Muscle of arm (tissue), 12 donors: Measurements from ENCODE around the gene RAB44. TPM values are rescaled to one million over a fixed set of nuclear protein-coding genes. Genes with fewer than 3 reads are reported as not detected.

Experiments used
- DNase-seq: peaks from one replicate; pipeline ENCODE4 v3.0.0-alpha.2; 2013
- polyA plus RNA-seq, 12 donors: library from polyadenylated mRNA; unstranded; fragments of 120-200 nt; gene quantifications; one replicate each; pipeline ENCODE4 v1.2.1, GENCODE V29; 2013; ENCODE audit not compliant: insufficient read length in 12 of 12

The RAB44 gene
- polyA plus RNA-seq, 12 donors = 0.04 to 0.50 (median 0.10) TPM; not detected in 4

DNA sequence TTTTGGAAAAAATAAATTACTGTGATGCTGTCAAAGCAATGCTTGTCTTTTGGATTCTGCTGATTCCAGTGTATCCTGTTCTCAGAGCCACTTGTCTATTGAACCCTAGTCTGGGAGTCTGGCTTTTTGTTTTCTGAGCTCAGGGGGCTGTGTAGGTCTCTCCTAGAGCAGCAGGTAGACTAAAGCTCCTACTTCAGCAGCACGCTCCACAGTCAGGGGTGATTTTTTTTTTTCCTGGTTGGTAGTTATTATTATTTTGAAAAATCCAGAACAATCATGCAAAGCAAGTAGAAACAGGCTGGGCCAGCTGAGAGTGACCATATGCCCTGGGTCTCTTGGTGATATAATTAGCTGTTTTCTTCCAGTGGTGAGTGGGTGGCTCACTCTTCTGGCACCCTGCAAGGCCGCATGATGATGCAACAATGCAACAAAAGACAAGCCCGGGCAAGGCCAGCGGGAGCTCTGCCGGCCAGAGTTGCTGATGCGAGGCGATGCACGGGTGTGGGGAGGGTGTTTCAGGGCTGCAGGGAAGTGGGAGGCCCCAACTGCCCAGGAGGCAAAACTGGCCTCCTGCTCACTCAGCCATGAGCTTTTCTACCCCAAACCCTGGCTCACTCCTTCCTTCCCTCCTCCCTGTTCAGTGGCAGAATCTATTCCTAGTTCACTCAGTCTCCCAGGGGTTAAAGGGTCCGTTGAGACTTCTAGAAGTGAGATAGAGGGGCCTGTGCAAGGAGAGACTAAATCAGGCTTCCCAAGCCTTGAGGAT lies 30.6 kb upstream of the RAB44 start:
- no peak for DNase-seq

DNA sequence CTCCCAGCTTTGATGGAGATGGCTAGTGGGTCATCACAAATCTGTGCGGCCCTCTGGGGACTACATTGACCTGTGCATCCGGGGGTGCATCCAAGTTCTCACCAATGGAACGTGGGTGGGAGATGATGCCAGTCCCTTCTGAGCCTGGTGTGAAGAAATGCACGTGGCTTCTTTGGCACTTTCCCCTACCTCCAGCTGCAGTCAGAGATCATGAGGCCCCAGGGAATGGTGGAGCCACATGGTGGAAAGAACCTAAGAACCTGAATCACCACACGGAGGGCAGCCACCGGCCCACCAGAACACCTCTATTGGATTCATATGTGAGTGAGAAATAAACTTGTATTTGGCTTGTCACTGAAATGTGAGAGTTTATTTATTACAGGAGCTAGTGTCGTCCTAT lies 29.0 kb upstream of the RAB44 start:
- no peak for DNase-seq

DNA sequence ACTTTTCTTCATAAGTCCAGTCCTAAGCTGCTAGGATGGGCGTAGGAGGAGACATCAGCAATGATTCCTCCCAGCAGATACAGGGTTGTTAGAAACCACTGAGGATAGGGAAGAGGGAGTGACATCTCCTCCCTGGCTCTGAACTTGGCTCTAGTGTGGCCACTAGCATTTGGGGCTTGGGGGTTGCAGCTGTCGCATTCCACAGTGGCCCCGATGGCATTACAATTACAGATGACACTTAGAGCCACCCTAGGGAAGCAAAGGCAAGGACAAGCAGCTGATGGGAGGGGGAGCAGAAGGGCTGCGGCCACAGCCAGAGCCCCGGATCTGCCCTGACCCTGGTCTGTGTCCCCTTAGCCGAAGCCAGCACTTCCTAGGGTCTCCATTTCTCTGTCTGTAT lies 28.6 kb upstream of the RAB44 start:
- no peak for DNase-seq

DNA sequence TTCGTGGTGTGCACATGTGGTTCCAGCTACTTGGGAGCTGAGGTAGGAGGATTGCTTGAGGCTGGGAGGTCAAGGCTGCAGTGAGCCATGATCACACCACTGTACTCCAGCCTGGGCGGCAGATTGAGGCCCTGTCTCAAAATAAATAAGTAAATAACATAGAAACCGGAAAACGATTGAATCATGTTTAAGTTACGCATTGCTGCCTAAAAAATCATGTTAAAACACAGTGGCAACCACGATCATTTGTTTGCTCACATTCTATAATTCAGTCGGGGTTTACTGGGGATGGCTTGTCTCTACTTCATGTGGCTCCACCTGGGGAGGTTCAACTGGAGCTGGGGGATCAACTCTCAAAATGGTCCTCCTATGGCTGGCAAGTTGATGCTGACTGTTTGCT lies 27.4 kb upstream of the RAB44 start:
- no peak for DNase-seq

DNA sequence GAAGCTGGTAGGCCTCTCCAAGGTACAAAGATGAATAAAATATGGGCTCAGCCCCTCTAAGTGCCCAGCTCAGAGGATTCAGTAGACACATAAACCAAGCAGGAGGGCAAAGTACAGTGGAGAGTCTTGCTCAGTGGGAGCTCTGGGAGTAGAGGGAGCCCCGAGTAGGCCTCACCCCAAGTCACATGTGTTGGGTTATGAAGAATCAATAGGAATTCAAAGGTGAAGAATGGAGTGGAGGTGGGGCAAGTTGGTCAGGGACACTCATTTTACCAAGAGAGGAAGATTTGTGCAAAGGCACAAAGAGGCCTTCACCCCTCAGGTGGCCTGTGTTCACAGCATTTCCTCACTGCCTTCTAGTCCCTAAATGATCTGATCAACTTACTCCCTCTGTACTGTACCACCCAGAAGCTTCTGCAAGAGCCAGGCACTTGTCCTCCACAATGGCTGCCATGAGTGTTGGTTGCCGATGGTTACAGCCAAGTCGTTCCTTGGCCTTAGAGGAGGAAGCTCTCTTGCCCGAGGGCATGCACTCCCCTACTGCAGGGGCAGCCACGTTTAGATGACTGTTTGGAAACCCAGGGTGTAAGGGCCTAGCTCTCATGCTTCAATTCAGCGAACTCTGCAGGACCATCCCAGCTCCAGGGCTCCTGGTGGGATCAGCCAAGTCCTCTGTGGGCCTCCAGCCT lies 25.8 kb upstream of the RAB44 start:
- DNase-seq = no peak

DNA sequence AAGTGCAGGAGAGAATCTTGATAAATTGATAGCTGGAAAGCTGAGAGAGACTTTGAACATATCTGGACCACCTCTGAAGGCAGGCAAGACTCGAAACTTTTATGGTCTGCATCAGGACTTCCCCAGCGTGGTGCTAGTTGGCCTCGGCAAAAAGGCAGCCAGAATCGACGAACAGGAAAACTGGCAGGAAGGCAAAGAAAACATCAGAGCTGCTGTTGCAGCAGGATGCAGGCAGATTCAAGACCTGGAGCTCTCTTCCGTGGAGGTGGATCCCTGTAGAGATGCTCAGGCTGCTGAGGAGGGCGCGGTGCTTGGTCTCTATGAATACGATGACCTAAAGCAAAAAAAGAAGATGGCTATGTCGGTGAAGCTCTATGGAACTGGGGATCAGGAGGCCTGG lies 23.7 kb upstream of the RAB44 start:
- no peak for DNase-seq

DNA sequence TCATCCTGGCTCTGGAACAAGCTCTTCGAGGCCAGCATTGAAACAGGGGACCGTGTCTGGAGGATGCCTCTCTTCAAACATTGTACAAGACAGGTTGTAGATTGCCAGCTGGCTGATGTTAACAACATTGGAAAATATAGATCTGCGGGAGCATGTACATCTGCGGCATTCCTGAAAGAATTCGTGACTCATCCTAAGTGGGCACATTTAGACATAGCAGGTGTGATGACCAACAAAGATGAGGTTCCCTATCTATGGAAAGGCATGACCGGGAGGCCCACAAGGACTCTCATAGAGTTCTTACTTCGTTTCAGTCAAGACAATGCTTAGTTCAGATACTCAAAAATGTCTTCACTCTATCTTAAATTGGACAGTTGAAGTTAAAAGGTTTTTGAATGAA lies 22.7 kb upstream of the RAB44 start:
- DNase-seq = no peak

DNA sequence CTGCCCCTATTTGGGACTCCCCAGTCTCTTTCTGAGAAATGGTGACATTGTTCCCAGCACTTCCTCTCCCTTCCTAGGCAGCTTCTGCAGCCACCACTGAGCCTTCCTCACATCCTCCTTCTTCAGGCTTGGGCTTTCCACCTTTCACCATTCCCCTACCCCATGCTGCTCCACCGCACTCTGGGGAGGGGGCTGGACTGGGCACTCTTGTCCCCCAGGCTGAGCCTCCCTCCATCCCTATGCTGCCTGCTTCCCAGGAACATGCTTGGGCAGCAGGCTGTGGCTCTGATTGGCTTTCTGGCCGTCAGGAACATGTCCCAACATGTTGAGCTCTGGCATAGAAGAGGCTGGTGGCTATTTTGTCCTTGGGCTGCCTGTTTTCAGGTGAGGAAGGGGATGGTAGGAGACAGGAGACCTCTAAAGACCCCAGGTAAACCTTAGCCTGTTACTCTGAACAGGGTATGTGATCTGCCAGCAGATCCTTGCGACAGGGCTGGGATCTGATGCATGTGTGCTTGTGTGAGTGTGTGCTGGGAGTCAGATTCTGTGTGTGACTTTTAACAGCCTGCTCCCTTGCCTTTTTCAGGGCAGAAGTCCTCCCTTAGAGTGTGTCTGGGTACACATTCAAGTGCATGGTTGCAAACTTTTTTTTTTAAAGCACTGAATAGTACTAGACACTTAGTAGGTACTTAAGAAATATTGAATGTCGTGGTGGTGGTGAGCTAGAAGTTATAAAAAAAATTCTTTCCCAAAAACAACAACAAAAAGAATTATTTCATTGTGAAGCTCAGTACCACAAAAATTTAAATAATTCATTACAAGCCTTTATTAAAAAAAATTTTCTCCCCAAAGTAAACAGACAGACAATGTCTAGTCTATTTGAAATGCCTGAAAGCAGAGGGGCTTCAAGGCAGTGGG lies 21.2 kb upstream of the RAB44 start:
- DNase-seq = no peak

DNA sequence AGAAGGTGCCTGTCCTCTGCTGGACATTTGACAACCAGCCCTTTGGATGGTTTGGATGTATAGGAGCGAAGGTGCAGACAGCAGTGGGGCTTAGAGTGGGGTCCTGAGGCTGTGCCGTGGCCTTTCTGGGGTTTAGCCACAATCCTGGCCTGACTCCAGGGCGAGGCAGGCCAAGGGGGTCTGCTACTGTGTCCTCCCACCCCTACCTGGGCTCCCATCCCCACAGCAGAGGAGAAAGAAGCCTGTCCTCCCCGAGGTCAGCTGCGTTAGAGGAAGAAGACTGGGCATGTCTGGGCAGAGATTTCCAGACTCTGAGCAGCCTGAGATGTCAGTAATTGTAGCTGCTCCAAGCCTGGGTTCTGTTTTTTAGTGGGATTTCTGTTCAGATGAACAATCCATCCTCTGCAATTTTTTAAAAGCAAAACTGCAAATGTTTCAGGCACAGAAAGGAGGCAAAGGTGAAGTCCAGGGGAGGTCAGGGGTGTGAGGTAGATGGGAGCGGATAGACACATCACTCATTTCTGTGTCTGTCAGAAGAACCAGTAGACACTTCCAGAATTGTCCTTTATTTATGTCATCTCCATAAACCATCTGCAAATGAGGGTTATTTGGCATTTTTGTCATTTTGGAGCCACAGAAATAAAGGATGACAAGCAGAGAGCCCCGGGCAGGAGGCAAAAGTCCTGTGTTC lies 20.4 kb upstream of the RAB44 start:
- DNase-seq = no peak

DNA sequence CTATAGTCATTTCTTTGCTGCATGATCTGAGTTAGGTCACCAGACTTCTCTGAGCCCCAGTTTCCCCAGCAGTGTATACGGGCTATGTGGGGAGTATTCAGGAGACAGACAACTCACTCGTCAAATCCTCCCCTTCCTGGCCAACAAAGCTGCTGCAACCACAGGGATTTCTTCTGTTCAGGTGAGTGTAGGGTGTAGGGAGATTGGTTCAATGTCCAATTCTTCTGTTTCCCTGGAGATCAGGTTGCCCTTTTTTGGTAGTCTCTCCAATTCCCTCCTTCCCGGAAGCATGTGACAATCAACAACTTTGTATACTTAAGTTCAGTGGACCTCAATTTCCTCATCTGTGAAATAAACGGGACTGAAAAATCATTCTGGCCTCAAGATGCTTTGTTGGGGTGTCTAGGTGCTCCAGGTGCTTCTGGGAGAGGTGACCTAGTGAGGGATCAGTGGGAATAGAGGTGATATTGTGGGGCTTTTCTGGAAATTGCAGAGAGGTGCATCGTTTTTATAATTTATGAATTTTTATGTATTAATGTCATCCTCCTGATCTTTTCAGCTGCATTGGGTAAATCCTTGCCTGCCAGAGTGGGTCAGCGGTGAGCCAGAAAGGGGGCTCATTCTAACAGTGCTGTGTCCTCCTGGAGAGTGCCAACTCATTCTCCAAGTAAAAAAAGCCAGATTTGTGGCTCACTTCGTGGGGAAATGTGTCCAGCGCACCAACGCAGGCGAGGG lies 19.7 kb upstream of the RAB44 start:
- no peak for DNase-seq

DNA sequence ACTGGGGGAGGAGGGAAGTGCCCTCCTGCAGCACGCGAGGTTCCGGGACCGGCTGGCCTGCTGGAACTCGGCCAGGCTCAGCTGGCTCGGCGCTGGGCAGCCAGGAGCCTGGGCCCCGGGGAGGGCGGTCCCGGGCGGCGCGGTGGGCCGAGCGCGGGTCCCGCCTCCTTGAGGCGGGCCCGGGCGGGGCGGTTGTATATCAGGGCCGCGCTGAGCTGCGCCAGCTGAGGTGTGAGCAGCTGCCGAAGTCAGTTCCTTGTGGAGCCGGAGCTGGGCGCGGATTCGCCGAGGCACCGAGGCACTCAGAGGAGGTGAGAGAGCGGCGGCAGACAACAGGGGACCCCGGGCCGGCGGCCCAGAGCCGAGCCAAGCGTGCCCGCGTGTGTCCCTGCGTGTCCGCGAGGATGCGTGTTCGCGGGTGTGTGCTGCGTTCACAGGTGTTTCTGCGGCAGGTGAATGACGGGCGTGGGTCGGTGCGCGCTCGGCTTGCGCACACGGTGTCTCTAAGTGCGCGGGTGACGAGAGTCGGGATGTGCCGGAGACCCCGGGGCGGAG lies 19.1 kb upstream of the RAB44 start, which contains the start of gene CDKN1A:
TSS of gene CDKN1A (plus strand) at position 227 of the 555 bp plus-strand sequence. CDS start 5,388 bp downstream, outside the sequence.
- peak; percentile 80 for DNase-seq

DNA sequence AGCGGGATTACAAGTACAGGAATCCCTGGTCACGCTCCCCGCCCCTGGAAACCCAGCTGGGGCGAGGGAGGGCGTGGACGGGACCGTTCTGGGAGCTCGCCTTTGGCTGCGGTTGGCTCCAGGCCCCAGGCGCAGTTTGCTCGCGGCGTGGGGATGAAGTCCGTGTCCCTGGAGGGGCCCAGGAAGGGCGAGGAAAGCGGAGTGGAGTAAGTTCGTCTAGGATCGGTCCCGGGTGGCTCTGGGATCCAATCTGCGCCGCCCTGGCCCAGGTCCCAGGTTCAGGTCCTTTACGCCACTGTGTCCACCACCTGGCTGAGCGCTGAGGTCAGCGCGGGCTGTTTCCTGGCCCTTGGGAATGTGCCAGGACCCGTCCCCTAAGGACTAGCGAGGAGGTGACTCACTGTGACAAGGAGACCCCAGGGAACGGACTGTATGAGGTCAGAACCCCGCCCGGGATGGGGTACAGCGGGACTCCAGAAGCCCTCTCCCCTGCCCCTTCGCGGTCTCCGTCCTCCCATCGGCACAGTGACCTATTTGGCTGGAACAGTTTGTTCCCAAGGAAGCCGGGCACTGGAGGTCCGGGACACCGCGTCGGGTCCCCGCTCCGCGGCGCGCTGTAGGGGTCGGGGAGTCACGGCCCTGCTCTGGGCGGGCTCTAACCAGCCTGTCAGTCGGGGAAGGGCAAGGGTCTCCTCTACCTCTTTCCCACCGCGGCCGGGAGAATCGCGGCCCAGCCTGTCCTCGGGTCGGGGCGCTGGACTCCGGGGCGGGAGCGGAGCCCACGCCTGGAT lies 18.4 kb upstream of the RAB44 start:
- peak; percentile 64 for DNase-seq

DNA sequence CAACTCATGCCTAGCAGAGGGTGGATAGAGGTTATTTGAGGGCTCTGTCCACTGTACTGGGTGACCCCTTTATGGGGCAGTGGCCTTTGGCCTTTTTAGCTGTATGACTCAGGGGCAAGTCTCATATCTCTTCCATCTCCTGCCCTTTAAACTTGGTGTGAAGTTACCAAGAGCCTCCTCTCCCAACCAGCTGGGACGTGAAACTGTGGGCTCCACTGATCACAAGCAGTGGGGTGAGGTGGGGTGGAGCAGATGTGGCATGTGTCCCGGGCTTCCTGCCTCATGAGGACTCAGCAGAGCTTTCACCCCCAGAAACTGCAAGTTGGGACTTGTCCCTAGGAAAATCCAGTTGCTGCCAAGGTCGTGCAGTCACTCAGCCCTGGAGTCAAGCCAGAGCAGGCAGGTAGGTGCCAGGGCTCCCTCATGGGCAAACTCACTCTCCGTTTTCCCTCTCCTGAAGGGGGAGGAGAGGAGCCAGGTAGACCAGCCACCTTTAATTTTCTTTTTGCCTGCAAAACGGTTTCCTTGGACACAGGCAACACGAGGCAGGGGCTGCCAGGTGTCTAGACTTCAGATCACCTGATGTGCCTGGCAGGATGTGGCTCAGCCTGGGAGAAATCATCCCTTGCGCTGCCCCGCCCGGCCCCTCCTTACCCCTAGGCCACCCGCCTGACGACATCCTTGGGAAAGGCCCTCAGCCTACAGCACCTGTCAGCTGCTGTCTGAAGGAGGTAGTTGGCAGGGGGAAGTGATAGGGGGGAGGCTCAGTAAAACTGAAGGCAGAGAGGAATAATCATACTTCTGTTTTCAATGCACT lies 15.1 kb upstream of the RAB44 start:
- DNase-seq = no peak

DNA sequence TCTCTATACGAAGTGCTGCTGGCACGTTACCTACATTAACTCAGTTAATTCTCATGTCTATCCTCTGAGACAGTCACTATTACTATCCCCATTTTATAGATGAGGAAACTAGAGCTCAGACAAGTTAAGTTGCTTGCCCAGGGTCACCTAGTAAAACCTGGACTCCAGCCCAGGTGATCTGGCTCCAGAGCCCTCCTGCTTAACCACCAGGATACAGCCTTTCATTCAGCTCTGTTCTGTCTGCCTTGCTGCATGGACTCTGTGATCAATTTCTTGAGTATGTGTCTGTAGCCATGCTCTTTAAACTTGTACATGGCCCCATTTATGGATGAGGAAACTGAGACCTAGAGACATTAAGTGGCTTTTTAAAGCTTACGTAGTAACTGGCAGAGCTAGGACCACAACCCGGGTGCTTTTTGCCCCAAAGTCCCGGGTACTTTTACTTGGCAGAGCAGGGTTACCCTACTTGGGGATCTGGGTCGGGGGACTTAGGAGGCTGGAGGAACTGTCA lies 14.4 kb upstream of the RAB44 start:
- no peak for DNase-seq

DNA sequence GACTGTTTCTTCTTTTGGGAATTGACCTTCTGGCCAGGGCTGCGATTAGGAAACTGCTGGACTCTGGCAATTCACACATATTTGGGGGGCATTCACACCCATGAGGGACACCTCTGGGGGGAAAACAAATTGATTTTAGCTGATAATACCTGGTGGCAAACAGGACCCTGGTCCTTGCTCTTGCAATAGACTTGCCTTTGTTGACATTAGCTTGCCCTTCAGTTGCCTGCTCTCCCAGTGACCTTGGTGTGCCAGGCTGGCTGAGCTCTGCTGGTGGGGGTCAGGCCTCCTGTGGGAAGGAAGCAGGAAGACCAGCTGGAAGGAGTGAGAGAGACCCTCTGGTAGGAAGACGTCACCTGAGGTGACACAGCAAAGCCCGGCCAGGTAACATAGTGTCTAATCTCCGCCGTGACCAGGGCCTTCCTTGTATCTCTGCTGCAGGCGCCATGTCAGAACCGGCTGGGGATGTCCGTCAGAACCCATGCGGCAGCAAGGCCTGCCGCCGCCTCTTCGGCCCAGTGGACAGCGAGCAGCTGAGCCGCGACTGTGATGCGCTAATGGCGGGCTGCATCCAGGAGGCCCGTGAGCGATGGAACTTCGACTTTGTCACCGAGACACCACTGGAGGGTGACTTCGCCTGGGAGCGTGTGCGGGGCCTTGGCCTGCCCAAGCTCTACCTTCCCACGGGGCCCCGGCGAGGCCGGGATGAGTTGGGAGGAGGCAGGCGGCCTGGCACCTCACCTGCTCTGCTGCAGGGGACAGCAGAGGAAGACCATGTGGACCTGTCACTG lies 13.8 kb upstream of the RAB44 start:
- DNase-seq = no peak

DNA sequence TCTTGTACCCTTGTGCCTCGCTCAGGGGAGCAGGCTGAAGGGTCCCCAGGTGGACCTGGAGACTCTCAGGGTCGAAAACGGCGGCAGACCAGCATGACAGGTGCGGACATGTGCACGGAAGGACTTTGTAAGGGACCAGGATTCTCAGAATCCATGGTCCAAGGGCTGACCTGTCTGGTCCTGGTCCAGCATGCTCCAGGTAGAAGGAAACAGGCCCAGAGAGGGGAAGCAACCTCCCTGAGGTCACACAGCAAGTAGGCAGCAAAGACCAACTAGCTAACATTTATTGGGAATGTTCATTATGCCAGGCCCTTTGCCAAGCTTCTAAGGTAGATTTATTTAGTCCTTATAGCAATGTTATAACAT lies 13.2 kb upstream of the RAB44 start:
- no peak for DNase-seq

DNA sequence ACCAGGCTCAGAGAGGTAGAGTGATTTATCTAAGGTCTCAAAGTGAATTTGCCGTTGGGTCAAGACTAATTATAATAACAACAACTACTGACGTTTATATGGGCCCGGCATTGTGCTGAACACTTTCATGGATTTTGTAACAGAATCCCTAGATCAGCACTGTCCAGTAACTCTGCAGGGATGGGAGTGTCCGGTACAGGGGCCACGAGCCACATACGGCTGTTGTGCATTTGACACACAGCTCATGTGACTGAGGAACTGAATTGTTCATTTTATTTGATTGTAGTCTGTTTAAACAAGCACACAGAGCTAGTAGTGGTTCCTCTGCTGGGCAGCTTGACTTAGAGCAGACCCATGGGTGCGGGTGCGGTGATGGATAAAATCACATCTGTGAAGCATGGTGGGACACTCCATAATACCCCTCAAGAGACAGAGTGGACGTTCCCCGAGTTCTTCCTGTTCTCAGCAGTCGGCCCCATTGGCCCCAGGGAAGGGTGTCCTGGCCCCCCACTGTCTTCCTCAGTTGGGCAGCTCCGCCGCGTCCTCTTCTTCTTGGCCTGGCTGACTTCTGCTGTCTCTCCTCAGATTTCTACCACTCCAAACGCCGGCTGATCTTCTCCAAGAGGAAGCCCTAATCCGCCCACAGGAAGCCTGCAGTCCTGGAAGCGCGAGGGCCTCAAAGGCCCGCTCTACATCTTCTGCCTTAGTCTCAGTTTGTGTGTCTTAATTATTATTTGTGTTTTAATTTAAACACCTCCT lies 12.3 kb upstream of the RAB44 start:
- no peak for DNase-seq
